ENCODE data around the gene VCX3A. TPM values are rescaled to one million over a fixed set of nuclear protein-coding genes. Genes with fewer than 3 reads are reported as not detected.
"Not testable (repeated sequence)": the region's sequence is repeated elsewhere in the genome, so short reads cannot be mapped to it uniquely, and the experiment has no call there.

The VCX3A gene
- total RNA-seq: not detected

DNA sequence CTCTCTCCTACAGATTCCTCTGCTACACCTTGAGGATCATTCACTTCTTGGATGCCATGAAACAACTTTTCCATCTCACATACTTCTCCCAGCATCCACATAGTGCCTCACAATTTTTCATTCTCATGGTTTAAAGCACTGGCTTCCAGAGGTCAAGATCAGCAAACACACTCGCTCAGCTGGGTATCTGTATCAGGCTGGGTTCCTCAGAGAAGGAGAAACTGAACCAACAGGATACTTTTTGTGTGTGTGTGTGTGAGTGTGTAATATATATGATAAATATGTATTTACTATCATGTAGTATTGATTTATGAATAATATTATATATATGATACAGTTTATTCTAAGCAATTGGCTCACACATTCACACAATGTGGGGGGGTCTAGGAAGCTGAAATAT lies at the start of gene VCX3A:
Gene VCX3A, minus strand, starts transcription at position 101 of the 400 bp plus-strand sequence. CDS start 621 bp downstream, outside the sequence.
- H3K27ac Mint-ChIP-seq; H3K27me3 Mint-ChIP-seq; DNase-seq; H3K4me1 Mint-ChIP-seq; CTCF ChIA-PET; H3K36me3 Mint-ChIP-seq; H3K9me3 Mint-ChIP-seq (ENCODE audit: low read depth); H3K4me3 Mint-ChIP-seq; ATAC-seq: not testable (repeated sequence)

DNA sequence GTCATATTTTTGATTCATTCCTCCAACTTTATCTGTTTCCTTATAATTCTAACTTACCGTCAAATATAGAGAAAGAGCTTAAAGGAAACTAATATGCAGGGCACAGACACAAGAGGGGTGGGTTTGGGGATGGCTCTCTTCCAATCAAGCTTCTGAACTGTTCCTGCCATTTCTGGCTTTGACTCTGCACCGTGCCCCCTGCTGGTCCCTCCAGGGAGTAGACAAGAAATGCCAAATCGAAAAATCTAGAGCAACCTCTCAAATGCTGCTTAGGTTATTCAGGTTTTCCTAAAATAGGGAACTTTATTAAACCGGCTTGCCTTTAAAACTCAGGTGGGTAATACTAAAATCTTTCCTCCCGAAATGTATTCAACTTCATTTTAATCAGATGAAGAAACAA lies 39.8 kb upstream of the VCX3A start:
- Mint-ChIP-seq H3K36me3 (no peaks in the 10 kb centered on the region), H3K4me3 (no peak overlapping the region), H3K27ac (no peak overlapping the region), H3K4me1 (no peaks in the 10 kb centered on the region), H3K27me3 (no peaks in the 10 kb centered on the region), H3K9me3 (ENCODE audit: low read depth) (no peaks in the 10 kb centered on the region)
- no peak for DNase-seq
- no peak for ATAC-seq
- CTCF ChIA-PET: no interaction called here

DNA sequence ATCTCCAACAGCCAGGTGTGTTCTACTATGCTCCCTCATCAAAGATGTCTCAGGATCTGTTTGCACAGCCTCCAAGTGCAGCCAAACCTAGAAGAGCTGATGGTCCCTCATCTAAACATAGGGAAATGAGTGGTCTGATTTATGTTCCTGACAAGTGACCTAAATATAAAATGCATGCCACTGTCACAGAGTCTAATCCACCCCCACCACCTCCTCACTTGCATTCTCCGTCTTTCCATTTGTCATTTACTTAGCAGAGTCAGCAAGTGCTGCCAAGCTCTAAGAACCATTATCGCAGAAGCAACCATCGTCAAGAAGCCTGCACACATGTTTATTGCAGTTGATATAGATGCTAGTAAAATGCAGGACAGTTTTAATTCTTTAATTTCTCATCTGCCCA lies 33.1 kb upstream of the VCX3A start:
- H3K4me3 Mint-ChIP-seq: no peak overlapping the region
- H3K9me3 Mint-ChIP-seq (ENCODE audit: low read depth): no peaks in the 10 kb centered on the region
- H3K4me1 Mint-ChIP-seq: no peaks in the 10 kb centered on the region
- ATAC-seq: no peak
- H3K36me3 Mint-ChIP-seq: no peaks in the 10 kb centered on the region
- no peaks in the 10 kb centered on the region for H3K27me3 Mint-ChIP-seq
- CTCF ChIA-PET: no interaction called here
- H3K27ac Mint-ChIP-seq: no peak overlapping the region
- DNase-seq: no peak

DNA sequence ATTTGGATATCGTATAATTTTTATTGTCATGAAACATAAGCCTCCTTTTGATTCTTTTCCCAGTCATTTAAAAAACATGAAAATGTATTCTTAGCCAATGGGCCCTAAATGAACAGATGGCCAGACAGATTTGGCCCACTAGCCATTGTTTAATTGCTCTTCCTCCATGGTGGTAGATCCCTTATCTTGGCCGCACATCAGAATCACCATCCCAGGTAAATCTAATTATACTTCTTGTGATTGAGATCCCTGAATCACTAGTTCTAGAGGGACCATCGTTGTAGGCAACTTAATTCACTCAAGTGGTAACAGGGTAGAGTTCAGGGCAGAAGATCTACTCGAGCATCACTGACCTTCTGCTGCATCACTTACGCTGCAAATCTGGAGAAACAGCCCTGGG lies 24.1 kb upstream of the VCX3A start:
- no peaks in the 10 kb centered on the region for H3K9me3 Mint-ChIP-seq (ENCODE audit: low read depth)
- H3K27me3 Mint-ChIP-seq: no peaks in the 10 kb centered on the region
- DNase-seq (no peak), ATAC-seq (no peak)
- no peak overlapping the region for H3K27ac Mint-ChIP-seq
- CTCF ChIA-PET: no interaction called here
- no peaks in the 10 kb centered on the region for H3K4me1 Mint-ChIP-seq
- no peak overlapping the region for H3K4me3 Mint-ChIP-seq
- H3K36me3 Mint-ChIP-seq: no peaks in the 10 kb centered on the region

- no peak overlapping the region for H3K4me3 Mint-ChIP-seq
- H3K9me3 Mint-ChIP-seq (ENCODE audit: low read depth): peaks cover 4% of the 10 kb centered on the region
- no peak overlapping the region for H3K27ac Mint-ChIP-seq
- H3K27me3 Mint-ChIP-seq: no peaks in the 10 kb centered on the region
- no peaks in the 10 kb centered on the region for H3K36me3 Mint-ChIP-seq
- H3K4me1 Mint-ChIP-seq: no peaks in the 10 kb centered on the region
- no peak for DNase-seq
- ATAC-seq: no peak
- CTCF ChIA-PET: no interaction called here
Observed at GRCh38 chrX:6557690-6558089, 22.8 kb upstream of the VCX3A start.

DNA sequence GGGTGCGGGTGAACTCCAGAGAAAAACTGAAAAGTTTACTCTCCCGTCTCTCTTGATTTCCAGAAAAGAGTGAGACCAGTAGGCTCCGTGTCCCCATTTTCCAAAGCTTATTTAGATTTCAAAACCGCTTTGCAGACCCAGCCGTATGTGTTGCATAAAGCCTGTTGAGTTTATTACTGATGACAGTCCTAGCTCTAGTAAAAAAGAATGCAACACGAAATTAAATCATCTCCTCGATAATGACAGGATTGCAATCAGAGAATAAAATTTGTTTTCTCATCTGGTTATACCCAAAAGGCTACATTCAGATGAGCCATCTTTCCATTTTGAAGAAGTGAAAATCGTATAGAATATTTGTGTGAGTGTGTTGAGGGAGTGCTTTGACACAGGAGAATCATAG lies 16.1 kb upstream of the VCX3A start:
- H3K27me3 Mint-ChIP-seq: no peaks in the 10 kb centered on the region
- ATAC-seq: no peak
- no peaks in the 10 kb centered on the region for H3K4me1 Mint-ChIP-seq
- no peak overlapping the region for H3K4me3 Mint-ChIP-seq
- no peak for DNase-seq
- no peak overlapping the region for H3K27ac Mint-ChIP-seq
- CTCF ChIA-PET: no interaction called here
- H3K9me3 Mint-ChIP-seq (ENCODE audit: low read depth): peaks cover 4% of the 10 kb centered on the region
- H3K36me3 Mint-ChIP-seq: no peaks in the 10 kb centered on the region

DNA sequence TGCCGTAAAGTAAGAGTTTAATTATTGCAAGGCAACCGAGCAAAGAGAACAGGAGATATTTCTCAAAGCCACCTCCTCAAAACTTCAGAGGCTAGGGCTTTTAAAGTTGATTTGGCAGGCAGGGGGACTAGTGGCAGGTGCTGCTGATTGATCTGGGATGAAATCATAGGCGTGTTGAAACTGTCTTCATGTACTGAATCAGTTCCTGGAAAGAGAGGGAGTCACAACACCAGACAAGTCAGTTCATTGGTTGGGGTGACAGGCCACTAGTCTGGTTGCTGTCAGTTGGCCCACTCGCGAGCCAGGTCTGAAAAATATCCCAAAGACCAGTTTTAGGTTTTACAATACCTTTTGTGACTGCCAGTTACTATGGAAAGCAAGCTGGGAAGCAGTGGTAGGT lies 10.8 kb upstream of the VCX3A start:
- Mint-ChIP-seq H3K9me3 (ENCODE audit: low read depth) (no peaks in the 10 kb centered on the region), H3K27me3 (no peaks in the 10 kb centered on the region), H3K27ac (no peak overlapping the region), H3K4me1 (no peaks in the 10 kb centered on the region), H3K4me3 (no peak overlapping the region), H3K36me3 (no peaks in the 10 kb centered on the region)
- ATAC-seq (no peak), DNase-seq (no peak)
- CTCF ChIA-PET: no interaction called here

- CTCF ChIA-PET: no interaction called here
- Mint-ChIP-seq H3K4me3 (no peak overlapping the region), H3K9me3 (ENCODE audit: low read depth) (no peaks in the 10 kb centered on the region), H3K27me3 (no peaks in the 10 kb centered on the region), H3K27ac (no peak overlapping the region), H3K36me3 (no peaks in the 10 kb centered on the region), H3K4me1 (no peaks in the 10 kb centered on the region)
- ATAC-seq: no peak
- no peak for DNase-seq
Observed at GRCh38 chrX:6526564-6527136, 8.3 kb downstream of the VCX3A start.

DNA sequence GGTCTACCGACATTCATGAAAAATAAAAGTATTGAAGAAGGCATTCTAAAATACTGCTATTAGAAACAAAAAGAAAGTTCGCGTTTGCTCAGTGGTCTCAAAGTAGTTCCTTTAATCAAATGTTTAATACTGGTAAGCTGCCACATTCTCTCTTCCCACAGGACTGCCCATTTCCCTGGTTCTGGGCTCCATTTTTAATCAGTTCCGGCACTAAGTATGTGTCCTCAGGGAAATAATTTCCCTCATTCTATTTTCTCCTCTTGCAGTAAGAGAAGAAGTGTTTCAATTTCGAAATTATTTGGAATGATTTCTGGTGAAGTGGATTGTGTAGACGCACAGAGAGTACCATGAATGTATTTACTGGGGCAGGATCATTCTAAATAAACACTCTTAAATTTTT lies 17.5 kb downstream of the VCX3A start:
- no peak for ATAC-seq
- Mint-ChIP-seq H3K36me3 (no peaks in the 10 kb centered on the region), H3K27ac (no peak overlapping the region), H3K9me3 (ENCODE audit: low read depth) (peaks cover 2% of the 10 kb centered on the region), H3K27me3 (no peaks in the 10 kb centered on the region), H3K4me3 (no peak overlapping the region), H3K4me1 (no peaks in the 10 kb centered on the region)
- no peak for DNase-seq
- CTCF ChIA-PET: no interaction called here

GRCh38 chrX:6506444-6506843 lies 28.5 kb downstream of the VCX3A start:
- CTCF ChIA-PET: no interaction called here
- DNase-seq (no peak), ATAC-seq (no peak)
- H3K4me1 Mint-ChIP-seq: no peaks in the 10 kb centered on the region
- H3K4me3 Mint-ChIP-seq: no peak overlapping the region
- H3K27ac Mint-ChIP-seq: no peak overlapping the region
- H3K36me3 Mint-ChIP-seq: no peaks in the 10 kb centered on the region
- no peaks in the 10 kb centered on the region for H3K27me3 Mint-ChIP-seq
- H3K9me3 Mint-ChIP-seq (ENCODE audit: low read depth): peaks cover 2% of the 10 kb centered on the region

- H3K4me3 Mint-ChIP-seq: no peak overlapping the region
Observed at GRCh38 chrX:6505960-6506359, 29.0 kb downstream of the VCX3A start.

DNA sequence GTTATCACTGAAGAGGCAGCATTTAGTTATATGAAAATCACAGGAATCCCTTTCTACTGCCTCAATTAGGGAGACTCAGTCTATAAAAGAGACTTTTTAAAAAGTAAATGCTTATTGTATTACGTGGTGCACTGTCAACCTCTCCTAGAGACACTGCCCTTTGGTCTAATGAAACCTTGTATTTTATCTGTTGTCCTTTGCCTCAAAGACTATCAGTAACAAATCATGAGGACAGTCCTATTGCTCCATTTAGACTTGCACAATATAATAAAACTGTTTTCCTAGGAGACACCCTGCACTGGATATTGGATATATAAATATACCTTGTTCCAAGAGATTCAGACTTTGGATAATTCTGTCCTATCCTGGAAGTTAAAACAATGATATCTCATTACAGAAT lies 34.2 kb downstream of the VCX3A start:
- ATAC-seq (no peak), DNase-seq (no peak)
- Mint-ChIP-seq H3K27ac (no peak overlapping the region), H3K4me3 (no peak overlapping the region), H3K27me3 (no peaks in the 10 kb centered on the region), H3K4me1 (no peaks in the 10 kb centered on the region), H3K9me3 (ENCODE audit: low read depth) (no peaks in the 10 kb centered on the region), H3K36me3 (no peaks in the 10 kb centered on the region)
- CTCF ChIA-PET: no interaction called here

More at GRCh38 chrX:6505960-6506359, 29.0 kb downstream of the VCX3A start:
- Mint-ChIP-seq H3K27me3 (no peaks in the 10 kb centered on the region), H3K9me3 (ENCODE audit: low read depth) (peaks cover 2% of the 10 kb centered on the region), H3K27ac (no peak overlapping the region), H3K36me3 (no peaks in the 10 kb centered on the region), H3K4me1 (no peaks in the 10 kb centered on the region)
- ATAC-seq: no peak
- CTCF ChIA-PET: no interaction called here
- no peak for DNase-seq

GRCh38 chrX:6498324-6498723 lies 36.6 kb downstream of the VCX3A start:
- no peaks in the 10 kb centered on the region for H3K36me3 Mint-ChIP-seq
- no peak overlapping the region for H3K27ac Mint-ChIP-seq
- no peaks in the 10 kb centered on the region for H3K9me3 Mint-ChIP-seq (ENCODE audit: low read depth)
- H3K4me3 Mint-ChIP-seq: no peak overlapping the region
- H3K27me3 Mint-ChIP-seq: no peaks in the 10 kb centered on the region
- no peak for DNase-seq
- CTCF ChIA-PET: no interaction called here
- ATAC-seq: no peak
- no peaks in the 10 kb centered on the region for H3K4me1 Mint-ChIP-seq
